HepG2 (cell line): ENCODE data around the gene NARF. TPM values are rescaled to one million over a fixed set of nuclear protein-coding genes. Genes with fewer than 3 reads are reported as not detected.
A peak's percentile ranks its signal among the peaks of the same experiment; 100 is the strongest.

ENCODE experiments used
- ATAC-seq: fragments of 200-7000 bp; cut with Tn5 transposase; 3 replicates; pipeline ENCODE4 v1.9.1; 2020; ENCODE audit warnings: mild to moderate bottlenecking, moderate library complexity
- BruUV-seq: library from RNA; stranded (reverse); fragments of 400-500 nt; replicated peaks from 2 replicates; lab custom pipeline; 2021; lab: Mats Ljungman, UMichigan
- CTCF ChIA-PET: fragments of 300-600 bp; formaldehyde crosslinking; extraction: SDS; loops from one replicate; lab custom pipeline; 2021; ENCODE audit warnings: low total read pairs, inconsistent platforms, low intra/inter-chr PET ratio; lab: Yijun Ruan, JAX
- POLR2A ChIA-PET: fragments of 350-600 bp; sonication (Branson Sonifier 250); formaldehyde crosslinking; loops from one replicate; lab custom pipeline; 2020; ENCODE audit warnings: antibody characterized with exemption, inconsistent platforms; lab: Yijun Ruan, JAX
- DNase-seq: peaks from one replicate; pipeline ENCODE4 v3.0.0-alpha.2; 2015; ENCODE audit warnings: low spot score
- FAIRE-seq: peaks from 3 replicates; lab custom pipeline; 2011; peaks lifted over from hg19 to GRCh38; lab: Jason Lieb, UNC
- H2AFZ ChIP-seq: one replicate; pipeline ENCODE4 v1.6.1; 2011; ENCODE audit warnings: low read length, inconsistent platforms
- H3K27ac ChIP-seq: fragments of 300-600 bp; 3 replicates; pipeline ENCODE4 v1.8.0; 2011; ENCODE audit warnings: mixed run types, mild to moderate bottlenecking, mixed read lengths, low read length, inconsistent platforms; ENCODE audit not compliant: insufficient read depth; ENCODE audit errors: extremely low read length
- H3K27me3 ChIP-seq, 2 experiments: fragments of 200-600 bp in 1 of 2; 2 replicates in 1 of 2; 3 replicates in 1 of 2; pipeline versions ENCODE4 v1.6.0 to v1.8.0; 2011; ENCODE audit warnings: low read length in 2 of 2, mild to moderate bottlenecking in 2 of 2, moderate library complexity in 2 of 2, inconsistent platforms in 1 of 2; ENCODE audit not compliant: insufficient read depth in 2 of 2, control insufficient read depth in 1 of 2
- H3K36me3 ChIP-seq, 2 experiments: fragments of 200-600 bp in 1 of 2; replicated peaks in 1 of 2; 2 replicates in 1 of 2; 3 replicates in 1 of 2; pipeline versions ENCODE4 v1.5.1 to v1.8.0; 2011; ENCODE audit warnings: low read length in 2 of 2, inconsistent platforms in 1 of 2; ENCODE audit not compliant: insufficient read depth in 2 of 2, control insufficient read depth in 1 of 2
- H3K4me1 ChIP-seq: 2 replicates; pipeline ENCODE4 v1.5.1; 2012; ENCODE audit warnings: low read length, inconsistent platforms; ENCODE audit not compliant: insufficient read depth
- H3K4me2 ChIP-seq: 2 replicates; pipeline ENCODE4 v1.6.0; 2011; ENCODE audit warnings: low read depth, low read length, inconsistent platforms
- H3K4me3 ChIP-seq, 3 experiments: fragments of 200-600 bp in 1 of 3; sonication (generic), shearing (Covaris generic) in 1 of 3; replicated peaks in 1 of 3; 2 replicates each; pipeline ENCODE4 v1.5.1; 2011 to 2016; ENCODE audit warnings: low read length in 3 of 3, inconsistent platforms in 2 of 3, low read depth in 2 of 3, mild to moderate bottlenecking in 2 of 3, control low read depth in 1 of 3, mixed read lengths in 1 of 3; ENCODE audit not compliant: insufficient read depth in 1 of 3
- H3K79me2 ChIP-seq: one replicate; pipeline ENCODE4 v1.6.1; 2011; ENCODE audit warnings: low read length, inconsistent platforms; ENCODE audit not compliant: insufficient read depth
- H3K9ac ChIP-seq: 2 replicates; pipeline ENCODE4 v1.6.0; 2011; ENCODE audit warnings: mild to moderate bottlenecking, low read depth, low read length, inconsistent platforms; ENCODE audit not compliant: insufficient read depth
- H3K9me3 ChIP-seq: 2 replicates; pipeline ENCODE4 v1.5.1; 2012; ENCODE audit warnings: mild to moderate bottlenecking, low read length
- H4K20me1 ChIP-seq: 2 replicates; pipeline ENCODE4 v1.6.0; 2011; ENCODE audit warnings: inconsistent platforms, mild to moderate bottlenecking, low read length, moderate library complexity; ENCODE audit not compliant: insufficient read depth
- AGO2 ChIP-seq: fragments of 200-400 bp; formaldehyde crosslinking; optimal IDR thresholded peaks from 2 replicates; pipeline ENCODE3; 2017; ENCODE audit warnings: mild to moderate bottlenecking, low read depth, low read length, moderate library complexity
- HIVEP1 ChIP-seq: sonication (generic); formaldehyde crosslinking; IDR thresholded peaks from 2 replicates; pipeline ENCODE4 v1.4.0; 2020; ENCODE audit warnings: mild to moderate bottlenecking, missing genetic modification reagents
- PAF1 ChIP-seq: IDR thresholded peaks from 2 replicates; pipeline ENCODE4 v1.6.1; 2016; ENCODE audit warnings: missing genetic modification reagents, missing compliant biosample characterization
- ZNF101 ChIP-seq: sonication (generic); formaldehyde crosslinking; IDR thresholded peaks from 2 replicates; pipeline ENCODE4 v1.4.0; 2020; ENCODE audit warnings: mild to moderate bottlenecking, low read depth, missing genetic modification reagents, borderline replicate concordance
- WGBS: methylation state at CpG from one replicate; pipeline ENCODE4 v1.1.6; 2017; ENCODE audit warnings: low lambda C conversion rate; 5-methylcytosine and 5-hydroxymethylcytosine counted together
- in situ Hi-C: cut with HindIII; loops from 2 replicates; pipeline ENCODE4 v1.10.0; 2017; ENCODE audit warnings: low pct_unique_long_range_greater_than_20kb; ENCODE audit not compliant: extremely low pct_ligation_motif_present
- intact Hi-C: fragments of 100-400 bp; cut with micrococcal nuclease; formaldehyde crosslinking; loops from one replicate; pipeline ENCODE4 v1.10.0; 2022; ENCODE audit not compliant: unreplicated experiment
- polyA plus RNA-seq, 8 experiments: library from polyadenylated mRNA; depleted of rRNA in 3 of 8; stranded (reverse) in 7 of 8; unstranded in 1 of 8; fragments of >200 nt; fragmentation: Illumina TruSeq in 4 of 8; extraction: Trizol in 4 of 8; gene quantifications; 2 replicates each; pipeline versions ENCODE4 v1.2.1 to v1.2.3, GENCODE V29; 2011 to 2016; ENCODE audit warnings: low read depth in 4 of 8, missing spikeins in 1 of 8, mixed read lengths in 1 of 8; ENCODE audit not compliant: insufficient read depth in 1 of 8
- total RNA-seq, 5 experiments: library from RNA; depleted of rRNA; stranded (reverse); fragments of >200 nt; fragmentation: Illumina TruSeq; extraction: Trizol; gene quantifications; 2 replicates each; pipeline ENCODE4 v1.2.3, GENCODE V29; 2016; ENCODE audit warnings: low read depth in 1 of 5
- TF ChIP-seq, protein P1 (sequence below): IDR thresholded peaks from 2 replicates; pipeline ENCODE4 v1.6.1; 2016; ENCODE audit warnings: low read depth
- TF ChIP-seq, protein P2 (sequence below): sonication (generic); formaldehyde crosslinking; IDR thresholded peaks from 2 replicates; pipeline ENCODE4 v1.5.1; 2020; ENCODE audit warnings: missing genetic modification reagents, mild to moderate bottlenecking, borderline replicate concordance

NARF gene
- total and polyA plus RNA-seq, 2 of the 13 experiments (the other 11 are each of a cell fraction or from before 2014, with no cell fraction given) = 61.1 to 144 TPM

DNA sequence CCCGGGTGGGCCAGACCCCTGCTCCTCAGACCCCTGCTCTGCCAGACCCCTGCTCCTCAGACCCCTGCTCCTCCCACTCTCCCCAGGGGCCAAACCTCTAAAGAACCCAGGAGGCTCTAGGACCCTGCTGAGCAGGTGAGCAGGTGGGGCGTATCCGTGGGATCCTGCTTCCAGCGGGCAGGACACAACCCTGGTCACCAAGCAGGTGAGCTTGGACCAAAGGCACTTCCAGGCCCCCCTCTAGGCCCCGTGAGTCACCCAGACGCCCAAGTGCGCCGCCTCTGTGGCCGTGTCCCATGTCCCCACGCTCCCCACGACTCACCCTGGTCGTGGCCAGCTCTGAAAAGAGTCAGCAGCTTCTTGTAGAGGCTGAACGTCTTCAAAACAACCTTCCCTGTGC, 13.0 kb upstream of the NARF start:
- Histone ChIP-seq H3K9ac (no peak overlapping the region), H3K4me1 (peaks cover 12% of the 10 kb centered on the region), H3K4me3 (no peak overlapping the region), H2AFZ (no peak overlapping the region), H3K27me3 (no peaks in the 10 kb centered on the region), H3K4me2 (no peak overlapping the region), H3K9me3 (no peaks in the 10 kb centered on the region), H4K20me1 (no peaks in the 10 kb centered on the region), H3K79me2 (peaks cover 11% of the 10 kb centered on the region), H3K36me3 (peaks cover 6 to 9% of the 10 kb centered on the region in 2 experiments; a peak in 4 of 5 replicates), H3K27ac (no peak overlapping the region)
- FAIRE-seq = no peak
- no peak for ATAC-seq
- 96% methylated on average over 9 of the region's 13 CpGs for WGBS
- POLR2A ChIA-PET = no interaction called here
- no peak for DNase-seq
- peak; percentile 19 for TF ChIP-seq AGO2
- no peak for TF ChIP-seq ZNF101
- TF ChIP-seq PAF1 (CRISPR knock-in tag) = no peak
- TF ChIP-seq, protein P1, sequence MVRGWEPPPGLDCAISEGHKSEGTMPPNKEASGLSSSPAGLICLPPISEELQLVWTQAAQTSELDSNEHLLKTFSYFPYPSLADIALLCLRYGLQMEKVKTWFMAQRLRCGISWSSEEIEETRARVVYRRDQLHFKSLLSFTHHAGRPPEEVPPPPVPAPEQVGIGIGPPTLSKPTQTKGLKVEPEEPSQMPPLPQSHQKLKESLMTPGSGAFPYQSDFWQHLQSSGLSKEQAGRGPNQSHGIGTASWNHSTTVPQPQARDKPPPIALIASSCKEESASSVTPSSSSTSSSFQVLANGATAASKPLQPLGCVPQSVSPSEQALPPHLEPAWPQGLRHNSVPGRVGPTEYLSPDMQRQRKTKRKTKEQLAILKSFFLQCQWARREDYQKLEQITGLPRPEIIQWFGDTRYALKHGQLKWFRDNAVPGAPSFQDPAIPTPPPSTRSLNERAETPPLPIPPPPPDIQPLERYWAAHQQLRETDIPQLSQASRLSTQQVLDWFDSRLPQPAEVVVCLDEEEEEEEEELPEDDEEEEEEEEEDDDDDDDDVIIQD = no peak
- TF ChIP-seq HIVEP1 (CRISPR knock-in tag) = 0 out of 2 replicates have a peak, but pooled peaks have one; percentile 19
- TF ChIP-seq, protein P2, sequence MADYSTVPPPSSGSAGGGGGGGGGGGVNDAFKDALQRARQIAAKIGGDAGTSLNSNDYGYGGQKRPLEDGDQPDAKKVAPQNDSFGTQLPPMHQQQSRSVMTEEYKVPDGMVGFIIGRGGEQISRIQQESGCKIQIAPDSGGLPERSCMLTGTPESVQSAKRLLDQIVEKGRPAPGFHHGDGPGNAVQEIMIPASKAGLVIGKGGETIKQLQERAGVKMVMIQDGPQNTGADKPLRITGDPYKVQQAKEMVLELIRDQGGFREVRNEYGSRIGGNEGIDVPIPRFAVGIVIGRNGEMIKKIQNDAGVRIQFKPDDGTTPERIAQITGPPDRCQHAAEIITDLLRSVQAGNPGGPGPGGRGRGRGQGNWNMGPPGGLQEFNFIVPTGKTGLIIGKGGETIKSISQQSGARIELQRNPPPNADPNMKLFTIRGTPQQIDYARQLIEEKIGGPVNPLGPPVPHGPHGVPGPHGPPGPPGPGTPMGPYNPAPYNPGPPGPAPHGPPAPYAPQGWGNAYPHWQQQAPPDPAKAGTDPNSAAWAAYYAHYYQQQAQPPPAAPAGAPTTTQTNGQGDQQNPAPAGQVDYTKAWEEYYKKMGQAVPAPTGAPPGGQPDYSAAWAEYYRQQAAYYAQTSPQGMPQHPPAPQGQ (CRISPR knock-in tag) = no peak
- in situ Hi-C loops (no loop called here), intact Hi-C loops (no loop called here)
- no TSS peak for BruUV-seq
- CTCF ChIA-PET = no interaction called here
